Endothelial cell of umbilical vein (primary cell): ENCODE measurements around the gene ALKBH5. TPM values are rescaled to one million over a fixed set of nuclear protein-coding genes. Genes with fewer than 3 reads are reported as not detected.

Experiments used
- BruUV-seq: library from RNA; stranded (reverse); fragments of 400-500 nt; replicated peaks from 2 replicates; lab custom pipeline; 2021; lab: Mats Ljungman, UMichigan
- CTCF ChIA-PET: fragments of 300-600, 350-600 bp; sonication (Branson Sonifier 250); formaldehyde crosslinking; loops from one replicate; lab custom pipeline; 2021; ENCODE audit warnings: antibody characterized with exemption, inconsistent platforms; lab: Charles Lee
- POLR2A ChIA-PET: fragments of 300-600, 350-600 bp; sonication (Branson Sonifier 250); formaldehyde crosslinking; loops from one replicate; lab custom pipeline; 2021; ENCODE audit warnings: antibody characterized with exemption, inconsistent platforms; lab: Charles Lee
- DNase-seq: peaks from one replicate; pipeline ENCODE4 v3.0.0-alpha.2; 2011; ENCODE audit warnings: low read depth, low spot score
- FAIRE-seq: peaks from 2 replicates; lab custom pipeline; 2011; peaks lifted over from hg19 to GRCh38; lab: Jason Lieb, UNC
- H2AFZ ChIP-seq: 2 replicates; pipeline ENCODE4 v1.6.0; 2012; ENCODE audit warnings: low read depth, low read length, control low read depth, inconsistent platforms
- H3K27ac ChIP-seq: 2 replicates; pipeline ENCODE4 v1.5.1; 2011; ENCODE audit warnings: low read depth, mild to moderate bottlenecking, control low read depth, low read length, moderate library complexity; ENCODE audit not compliant: insufficient read depth
- H3K27me3 ChIP-seq, 2 experiments: 2 replicates each; pipeline versions ENCODE4 v1.6.0 to v1.6.1; 2011; ENCODE audit warnings: low read length in 2 of 2, mixed read lengths in 1 of 2; ENCODE audit not compliant: control insufficient read depth in 2 of 2, insufficient read depth in 2 of 2
- H3K36me3 ChIP-seq, 2 experiments: 2 replicates in 1 of 2; 3 replicates in 1 of 2; pipeline ENCODE4 v1.5.1; 2011; ENCODE audit warnings: low read length in 2 of 2, mild to moderate bottlenecking in 1 of 2, moderate library complexity in 1 of 2; ENCODE audit not compliant: control insufficient read depth in 2 of 2, insufficient read depth in 2 of 2; ENCODE audit errors: extremely low read depth in 1 of 2
- H3K4me1 ChIP-seq: 3 replicates; pipeline ENCODE4 v1.5.1; 2011; ENCODE audit warnings: mild to moderate bottlenecking, low read length; ENCODE audit not compliant: control insufficient read depth, insufficient read depth; ENCODE audit errors: extremely low read depth
- H3K4me2 ChIP-seq: 2 replicates; pipeline ENCODE4 v1.6.1; 2011; ENCODE audit warnings: low read length, control low read depth, mixed read lengths; ENCODE audit not compliant: insufficient read depth
- H3K4me3 ChIP-seq, 3 experiments: fragments of 200-600 bp in 1 of 3; sonication (generic), shearing (Covaris generic) in 1 of 3; replicated peaks in 1 of 3; 2 replicates each; pipeline ENCODE4 v1.5.1; 2011 to 2016; ENCODE audit warnings: control low read depth in 3 of 3, low read length in 3 of 3, mild to moderate bottlenecking in 2 of 3, inconsistent platforms in 1 of 3, low read depth in 1 of 3, moderate library complexity in 1 of 3; ENCODE audit not compliant: insufficient read depth in 1 of 3
- H3K79me2 ChIP-seq: 2 replicates; pipeline ENCODE4 v1.6.0; 2012; ENCODE audit warnings: low read length, inconsistent platforms; ENCODE audit not compliant: control insufficient read depth, insufficient read depth
- H3K9ac ChIP-seq: replicated peaks from 2 replicates; pipeline ENCODE3; 2011; ENCODE audit warnings: low read length, control low read depth; ENCODE audit not compliant: insufficient read depth; ENCODE audit errors: extremely low read depth
- H3K9me1 ChIP-seq: replicated peaks from 3 replicates; pipeline ENCODE4 v1.6.0; 2011; ENCODE audit warnings: mild to moderate bottlenecking, low read length; ENCODE audit not compliant: control insufficient read depth, insufficient read depth; ENCODE audit errors: extremely low read depth
- H3K9me3 ChIP-seq: replicated peaks from 2 replicates; pipeline ENCODE4 v1.5.1; 2012; ENCODE audit warnings: low read length, inconsistent platforms; ENCODE audit not compliant: control insufficient read depth, insufficient read depth
- H4K20me1 ChIP-seq: replicated peaks from 2 replicates; pipeline ENCODE3; 2011; ENCODE audit warnings: mild to moderate bottlenecking, low read length; ENCODE audit not compliant: control insufficient read depth, insufficient read depth; ENCODE audit errors: extremely low read depth
- EZH2 ChIP-seq: IDR thresholded peaks from 2 replicates; pipeline ENCODE4 v1.6.1; 2012; ENCODE audit warnings: borderline replicate concordance, low read depth, mild to moderate bottlenecking, moderate library complexity, low read length, inconsistent platforms; ENCODE audit not compliant: severe bottlenecking
- FOS ChIP-seq: IDR thresholded peaks from 2 replicates; pipeline ENCODE4 v1.6.1; 2011; ENCODE audit warnings: mild to moderate bottlenecking, low read length, moderate library complexity, borderline replicate concordance; ENCODE audit not compliant: insufficient read depth
- GATA2 ChIP-seq: IDR thresholded peaks from 2 replicates; pipeline ENCODE4 v1.7.0; 2011; ENCODE audit warnings: low read depth, mild to moderate bottlenecking, moderate library complexity, mixed read lengths, low read length; ENCODE audit not compliant: insufficient read length, insufficient read depth
- JUN ChIP-seq: IDR thresholded peaks from 2 replicates; pipeline ENCODE4 v1.6.1; 2011; ENCODE audit warnings: borderline replicate concordance, low read depth; ENCODE audit not compliant: insufficient read length, insufficient read depth
- MYC ChIP-seq: IDR thresholded peaks from one replicate; pipeline ENCODE4 v1.6.1; 2011; ENCODE audit warnings: mild to moderate bottlenecking, low read depth, low read length
- POLR2A ChIP-seq: IDR thresholded peaks from 2 replicates; pipeline ENCODE4 v1.6.1; 2012; ENCODE audit warnings: low read depth, mild to moderate bottlenecking, control low read depth, low read length
- POLR2AphosphoS5 ChIP-seq: IDR thresholded peaks from 2 replicates; pipeline ENCODE4 v1.6.1; 2012; ENCODE audit warnings: low read depth, mild to moderate bottlenecking, control low read depth, low read length, moderate library complexity; ENCODE audit not compliant: insufficient read depth
- dilution Hi-C: fragments of 300-500 bp; cut with MboI; formaldehyde crosslinking; loops from one replicate; pipeline ENCODE4 v1.15.0; 2019; ENCODE audit warnings: low sequenced_read_pairs; ENCODE audit not compliant: extremely low pct_ligation_motif_present
- intact Hi-C: fragments of 100-400 bp; cut with micrococcal nuclease; formaldehyde crosslinking; loops from one replicate; pipeline ENCODE4 v1.10.0; 2022
- polyA plus RNA-seq, 4 experiments: library from polyadenylated mRNA; depleted of rRNA in 3 of 4; stranded (reverse) in 3 of 4; unstranded in 1 of 4; fragments of >200 nt; gene quantifications; 2 replicates each; pipeline versions ENCODE4 v1.2.1 to v1.2.3, GENCODE V29; 2011 to 2012; ENCODE audit warnings: missing spikeins in 1 of 4
- total RNA-seq: library from RNA; stranded (reverse); gene quantifications from 2 replicates; pipeline ENCODE4 v1.2.3, GENCODE V29; 2021
- TF ChIP-seq, protein P1 (sequence below): IDR thresholded peaks from 2 replicates; pipeline ENCODE4 v1.6.1; 2011; ENCODE audit not compliant: insufficient read depth, insufficient read length
- TF ChIP-seq, protein P2 (sequence below), 2 donors: IDR thresholded peaks; 1 replicate in 1 of 2; 2 replicates in 1 of 2; pipeline ENCODE4 v1.5.1; 2011; ENCODE audit warnings: low read length in 2 of 2, mild to moderate bottlenecking in 2 of 2, moderate library complexity in 2 of 2, control low read depth in 1 of 2, inconsistent platforms in 1 of 2, low read depth in 1 of 2; ENCODE audit not compliant: insufficient read depth in 1 of 2; ENCODE audit errors: extremely low read depth in 1 of 2

Gene ALKBH5
- total and polyA plus RNA-seq, 2 donors (not counting 3 experiments of a cell fraction or from before 2014, with no cell fraction given): 55.3 to 71.0 TPM

DNA sequence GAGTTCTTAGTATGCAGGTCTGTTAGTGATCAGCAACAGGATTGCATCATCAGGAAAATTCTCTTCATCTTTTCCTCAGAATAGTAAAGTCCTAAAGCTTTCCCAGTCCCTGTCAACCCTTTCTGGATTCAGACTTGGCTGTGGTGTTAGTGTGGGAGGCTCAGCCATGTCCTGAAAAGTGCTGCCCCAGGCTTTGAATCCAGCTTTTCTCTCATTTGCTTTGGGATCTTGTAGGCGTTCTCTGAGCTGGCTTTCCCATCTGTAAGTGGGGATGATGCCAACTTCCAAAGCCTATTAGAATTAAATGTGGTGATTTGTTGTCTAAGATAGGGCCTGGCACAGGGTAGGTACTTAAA lies 3.0 kb downstream of the ALKBH5 start:
- intact Hi-C loops: no loop called here
- H3K9me3 ChIP-seq: no peaks in the 10 kb centered on the region
- peaks cover 67% of the 10 kb centered on the region for H3K4me1 ChIP-seq
- peak overlapping the region; percentile 93 for H3K4me2 ChIP-seq
- no peaks in the 10 kb centered on the region for H3K27me3 ChIP-seq
- H3K4me3 ChIP-seq: peak overlapping the region in 2 of 3 experiments; percentile 7 to 79
- TF ChIP-seq GATA2: no peak
- no peak for TF ChIP-seq JUN
- TF ChIP-seq, protein P1, sequence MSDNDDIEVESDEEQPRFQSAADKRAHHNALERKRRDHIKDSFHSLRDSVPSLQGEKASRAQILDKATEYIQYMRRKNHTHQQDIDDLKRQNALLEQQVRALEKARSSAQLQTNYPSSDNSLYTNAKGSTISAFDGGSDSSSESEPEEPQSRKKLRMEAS: no peak
- no peak for TF ChIP-seq POLR2A
- TF ChIP-seq FOS: no peak
- TF ChIP-seq EZH2: no peak
- TF ChIP-seq, protein P2, sequence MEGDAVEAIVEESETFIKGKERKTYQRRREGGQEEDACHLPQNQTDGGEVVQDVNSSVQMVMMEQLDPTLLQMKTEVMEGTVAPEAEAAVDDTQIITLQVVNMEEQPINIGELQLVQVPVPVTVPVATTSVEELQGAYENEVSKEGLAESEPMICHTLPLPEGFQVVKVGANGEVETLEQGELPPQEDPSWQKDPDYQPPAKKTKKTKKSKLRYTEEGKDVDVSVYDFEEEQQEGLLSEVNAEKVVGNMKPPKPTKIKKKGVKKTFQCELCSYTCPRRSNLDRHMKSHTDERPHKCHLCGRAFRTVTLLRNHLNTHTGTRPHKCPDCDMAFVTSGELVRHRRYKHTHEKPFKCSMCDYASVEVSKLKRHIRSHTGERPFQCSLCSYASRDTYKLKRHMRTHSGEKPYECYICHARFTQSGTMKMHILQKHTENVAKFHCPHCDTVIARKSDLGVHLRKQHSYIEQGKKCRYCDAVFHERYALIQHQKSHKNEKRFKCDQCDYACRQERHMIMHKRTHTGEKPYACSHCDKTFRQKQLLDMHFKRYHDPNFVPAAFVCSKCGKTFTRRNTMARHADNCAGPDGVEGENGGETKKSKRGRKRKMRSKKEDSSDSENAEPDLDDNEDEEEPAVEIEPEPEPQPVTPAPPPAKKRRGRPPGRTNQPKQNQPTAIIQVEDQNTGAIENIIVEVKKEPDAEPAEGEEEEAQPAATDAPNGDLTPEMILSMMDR (IDR thresholded peaks at IDR 0.05; ENCODE audit: extremely low read depth in 1 of 2, insufficient read depth in 1 of 2, low read depth in 1 of 2, low read length in 2 of 2): no peak
- no peak for TF ChIP-seq POLR2AphosphoS5
- no peak for TF ChIP-seq MYC
- POLR2A ChIA-PET: no interaction called here
- H4K20me1 ChIP-seq: no peaks in the 10 kb centered on the region
- CTCF ChIA-PET: interaction anchor here (1.3 to 1.8 kb wide), 2 partner anchors 16 to 46 kb away, joined by 4 to 8 read pairs; no protein-coding TSS in a partner anchor
- no TSS peak for BruUV-seq
- dilution Hi-C loops: no loop called here
- peak; percentile 33 for DNase-seq
- H2AFZ ChIP-seq: no peak overlapping the region
- H3K9ac ChIP-seq: peak overlapping the region; percentile 17
- no peaks in the 10 kb centered on the region for H3K9me1 ChIP-seq
- no peaks in the 10 kb centered on the region for H3K36me3 ChIP-seq
- no peak overlapping the region for H3K27ac ChIP-seq
- FAIRE-seq: peak; percentile 55
- peaks cover 76% of the 10 kb centered on the region for H3K79me2 ChIP-seq
